ENCODE data around the gene PSMD9.

PSMD9 gene

DNA sequence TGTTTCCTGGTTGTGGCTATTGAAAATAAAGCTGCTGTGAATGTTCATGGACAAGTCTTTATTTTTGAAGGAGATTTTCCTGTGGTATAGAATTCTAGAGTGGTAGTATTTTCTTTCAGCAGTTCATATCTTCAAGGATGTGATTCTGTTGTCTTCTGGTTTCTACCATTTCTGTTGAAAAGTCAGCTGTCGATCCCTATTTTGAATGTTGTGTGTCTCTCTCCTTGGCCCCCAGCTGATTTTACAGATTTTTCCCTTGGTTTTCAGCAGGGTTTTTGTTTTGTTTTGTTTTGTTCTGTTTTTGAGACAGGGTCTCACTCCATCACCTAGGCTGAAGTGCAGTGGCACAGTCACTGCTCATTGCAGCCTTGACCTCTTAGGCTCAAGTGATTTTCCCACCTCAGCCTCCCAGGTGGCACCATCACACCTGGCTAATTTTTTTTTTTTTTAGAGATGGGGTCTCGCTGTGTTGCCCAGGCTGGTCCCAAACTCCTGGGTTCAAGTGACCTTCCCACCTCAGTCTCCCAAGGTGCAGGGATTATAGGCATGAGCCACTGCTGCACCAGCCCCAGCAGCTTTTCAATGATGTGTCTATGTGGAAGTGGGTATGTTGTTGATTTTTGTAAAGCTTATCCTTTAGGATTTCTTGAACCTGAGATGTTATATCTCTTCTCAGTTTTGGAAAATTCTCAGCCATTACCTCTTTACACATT is 57.9 kb downstream of the PSMD9 start:
- Histone ChIP-seq H2AFZ (ENCODE audit: insufficient read depth, low read length, poor library complexity) (no peak overlapping the region), H4K8ac (ENCODE audit: low read depth, low read length) (no peak overlapping the region), H3K27me3 (ENCODE audit: insufficient read depth, low read length) (no peaks in the 10 kb centered on the region), H3K79me1 (ENCODE audit: low read length) (peaks cover 3% of the 10 kb centered on the region), H3K79me2 (ENCODE audit: control insufficient read depth, insufficient read depth, low read length, poor library complexity) (no peaks in the 10 kb centered on the region), H3K4ac (ENCODE audit: low read depth, low read length) (no peak overlapping the region), H2BK120ac (ENCODE audit: insufficient read depth, low read length, poor library complexity) (no peak overlapping the region), H3K9me3 (ENCODE audit: insufficient read depth, low read depth, low read length) (no peaks in the 10 kb centered on the region), H3K27ac (ENCODE audit: low read depth, low read length) (no peak overlapping the region), H3K4me2 (ENCODE audit: low read length) (no peak overlapping the region), H2BK5ac (ENCODE audit: low read depth, low read length, poor library complexity) (no peak overlapping the region), H3K4me1 (ENCODE audit: control insufficient read depth in 1 of 2, insufficient read depth in 2 of 2, low read length in 2 of 2) (peaks cover 0 to 4% of the 10 kb centered on the region in 2 experiments), H4K12ac (ENCODE audit: low read depth, low read length) (no peak overlapping the region), H4K91ac (ENCODE audit: low read depth, low read length) (peak overlapping the region; percentile 5), H3K36me3 (ENCODE audit: control insufficient read depth in 1 of 2, insufficient read depth in 2 of 2, low read length in 2 of 2) (no peaks in the 10 kb centered on the region), H2AK5ac (ENCODE audit: low read length) (no peak overlapping the region), H3K18ac (ENCODE audit: low read length) (no peak overlapping the region), H2BK12ac (ENCODE audit: low read length) (no peak overlapping the region), H3K14ac (ENCODE audit: low read length) (no peak overlapping the region), H3K4me3 (ENCODE audit: low read depth, low read length) (no peak overlapping the region), H3K9ac (ENCODE audit: low read length) (no peak overlapping the region), H3K23ac (ENCODE audit: low read length) (no peak overlapping the region)
- WGBS (ENCODE audit: extremely low coverage, insufficient coverage, insufficient read length): no CpG with 5 or more reads among the region's 2 CpGs
- DNase-seq: no peak

DNA sequence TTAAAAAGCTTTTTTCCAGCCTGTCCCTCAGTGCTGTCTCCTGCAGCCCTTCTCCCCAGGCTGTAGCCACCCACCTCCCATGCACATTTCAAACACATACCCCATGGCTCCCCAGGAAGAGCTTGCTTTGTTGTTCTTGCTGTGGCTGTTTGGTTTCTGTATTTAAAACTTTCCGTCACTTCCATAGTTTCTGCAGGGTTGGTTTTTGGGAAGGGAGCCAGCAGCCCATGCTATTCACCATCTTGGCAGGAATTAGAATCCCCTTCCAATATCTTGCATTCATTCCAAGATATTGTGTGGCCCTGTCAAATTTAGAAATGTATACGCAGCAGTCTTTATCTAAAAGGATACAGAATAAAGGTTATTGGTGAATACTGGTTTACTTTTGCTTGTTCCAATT is 59.4 kb downstream of the PSMD9 start:
- no peak overlapping the region for H3K18ac ChIP-seq (ENCODE audit: low read length)
- no peak overlapping the region for H2BK120ac ChIP-seq (ENCODE audit: insufficient read depth, low read length, poor library complexity)
- H3K36me3 ChIP-seq (ENCODE audit: control insufficient read depth in 1 of 2, insufficient read depth in 2 of 2, low read length in 2 of 2): no peaks in the 10 kb centered on the region
- H3K14ac ChIP-seq (ENCODE audit: low read length): no peak overlapping the region
- no peak overlapping the region for H4K91ac ChIP-seq (ENCODE audit: low read depth, low read length)
- no peak overlapping the region for H2BK5ac ChIP-seq (ENCODE audit: low read depth, low read length, poor library complexity)
- no peak overlapping the region for H3K4me2 ChIP-seq (ENCODE audit: low read length)
- no peak overlapping the region for H4K8ac ChIP-seq (ENCODE audit: low read depth, low read length)
- no peak overlapping the region for H2BK12ac ChIP-seq (ENCODE audit: low read length)
- peaks cover 0 to 4% of the 10 kb centered on the region in 2 experiments for H3K4me1 ChIP-seq (ENCODE audit: control insufficient read depth in 1 of 2, insufficient read depth in 2 of 2, low read length in 2 of 2)
- H4K12ac ChIP-seq (ENCODE audit: low read depth, low read length): no peak overlapping the region
- no CpG with 5 or more reads among the region's 2 CpGs for WGBS (ENCODE audit: extremely low coverage, insufficient coverage, insufficient read length)
- H3K9ac ChIP-seq (ENCODE audit: low read length): no peak overlapping the region
- H3K4ac ChIP-seq (ENCODE audit: low read depth, low read length): no peak overlapping the region
- DNase-seq: no peak
- no peak overlapping the region for H3K4me3 ChIP-seq (ENCODE audit: low read depth, low read length)
- H3K79me2 ChIP-seq (ENCODE audit: control insufficient read depth, insufficient read depth, low read length, poor library complexity): no peaks in the 10 kb centered on the region
- no peaks in the 10 kb centered on the region for H3K27me3 ChIP-seq (ENCODE audit: insufficient read depth, low read length)
- no peak overlapping the region for H3K23ac ChIP-seq (ENCODE audit: low read length)
- peaks cover 3% of the 10 kb centered on the region for H3K79me1 ChIP-seq (ENCODE audit: low read length)
- no peak overlapping the region for H3K27ac ChIP-seq (ENCODE audit: low read depth, low read length)
- no peak overlapping the region for H2AK5ac ChIP-seq (ENCODE audit: low read length)
- H2AFZ ChIP-seq (ENCODE audit: insufficient read depth, low read length, poor library complexity): no peak overlapping the region
- H3K9me3 ChIP-seq (ENCODE audit: insufficient read depth, low read depth, low read length): no peaks in the 10 kb centered on the region

DNA sequence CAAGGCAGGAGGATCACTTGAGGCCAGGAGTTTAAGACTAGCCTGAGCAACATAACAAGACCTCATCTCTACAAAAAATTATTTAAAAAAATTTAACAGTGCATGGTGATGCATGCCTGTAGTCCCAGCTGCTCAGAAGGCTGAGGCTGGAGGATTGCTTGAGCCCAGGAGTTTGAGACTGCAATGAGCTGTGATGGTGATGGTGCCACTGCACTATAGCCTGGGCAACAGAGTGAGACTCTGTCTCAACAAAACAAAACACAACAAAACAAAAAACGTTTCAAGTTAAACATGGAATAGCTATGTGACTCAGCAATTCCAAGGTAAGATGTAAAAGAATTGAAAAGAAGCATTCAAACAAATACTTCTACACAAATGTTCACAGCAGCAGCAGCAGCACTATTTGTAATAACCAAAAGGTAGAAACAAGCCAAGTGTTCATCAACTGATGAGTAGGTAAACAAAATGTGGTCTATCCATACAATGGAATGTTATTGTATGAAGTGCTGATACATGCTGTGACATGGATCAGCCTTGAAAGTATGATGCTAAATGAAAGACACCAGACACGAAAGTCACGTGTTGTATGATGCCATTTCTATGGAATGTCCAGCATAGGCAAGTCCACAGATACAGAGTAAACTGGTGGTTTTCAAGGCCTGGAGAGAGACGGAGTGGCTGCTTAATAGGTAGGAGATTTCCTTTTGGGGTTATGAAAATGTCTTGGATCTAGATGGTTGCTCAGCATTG is 61.2 kb downstream of the PSMD9 start:
- DNase-seq: peak; percentile 55 to 87
- Histone ChIP-seq H3K79me2 (ENCODE audit: control insufficient read depth, insufficient read depth, low read length, poor library complexity) (no peaks in the 10 kb centered on the region), H3K4me2 (ENCODE audit: low read length) (no peak overlapping the region), H3K79me1 (ENCODE audit: low read length) (peaks cover 3% of the 10 kb centered on the region), H3K4ac (ENCODE audit: low read depth, low read length) (no peak overlapping the region), H3K18ac (ENCODE audit: low read length) (no peak overlapping the region), H4K8ac (ENCODE audit: low read depth, low read length) (no peak overlapping the region), H2BK120ac (ENCODE audit: insufficient read depth, low read length, poor library complexity) (no peak overlapping the region), H4K12ac (ENCODE audit: low read depth, low read length) (no peak overlapping the region), H3K4me1 (ENCODE audit: control insufficient read depth in 1 of 2, insufficient read depth in 2 of 2, low read length in 2 of 2) (peaks cover 0 to 4% of the 10 kb centered on the region in 2 experiments), H2BK12ac (ENCODE audit: low read length) (no peak overlapping the region), H3K27me3 (ENCODE audit: insufficient read depth, low read length) (no peaks in the 10 kb centered on the region), H3K4me3 (ENCODE audit: low read depth, low read length) (no peak overlapping the region), H2AFZ (ENCODE audit: insufficient read depth, low read length, poor library complexity) (no peak overlapping the region), H3K9ac (ENCODE audit: low read length) (no peak overlapping the region), H4K91ac (ENCODE audit: low read depth, low read length) (no peak overlapping the region), H2BK5ac (ENCODE audit: low read depth, low read length, poor library complexity) (no peak overlapping the region), H2AK5ac (ENCODE audit: low read length) (no peak overlapping the region), H3K14ac (ENCODE audit: low read length) (no peak overlapping the region), H3K9me3 (ENCODE audit: insufficient read depth, low read depth, low read length) (no peaks in the 10 kb centered on the region), H3K36me3 (ENCODE audit: control insufficient read depth in 1 of 2, insufficient read depth in 2 of 2, low read length in 2 of 2) (no peaks in the 10 kb centered on the region), H3K27ac (ENCODE audit: low read depth, low read length) (peak overlapping the region; percentile 40), H3K23ac (ENCODE audit: low read length) (no peak overlapping the region)
- WGBS (ENCODE audit: extremely low coverage, insufficient coverage, insufficient read length): no CpG with 5 or more reads among the region's 4 CpGs

DNA sequence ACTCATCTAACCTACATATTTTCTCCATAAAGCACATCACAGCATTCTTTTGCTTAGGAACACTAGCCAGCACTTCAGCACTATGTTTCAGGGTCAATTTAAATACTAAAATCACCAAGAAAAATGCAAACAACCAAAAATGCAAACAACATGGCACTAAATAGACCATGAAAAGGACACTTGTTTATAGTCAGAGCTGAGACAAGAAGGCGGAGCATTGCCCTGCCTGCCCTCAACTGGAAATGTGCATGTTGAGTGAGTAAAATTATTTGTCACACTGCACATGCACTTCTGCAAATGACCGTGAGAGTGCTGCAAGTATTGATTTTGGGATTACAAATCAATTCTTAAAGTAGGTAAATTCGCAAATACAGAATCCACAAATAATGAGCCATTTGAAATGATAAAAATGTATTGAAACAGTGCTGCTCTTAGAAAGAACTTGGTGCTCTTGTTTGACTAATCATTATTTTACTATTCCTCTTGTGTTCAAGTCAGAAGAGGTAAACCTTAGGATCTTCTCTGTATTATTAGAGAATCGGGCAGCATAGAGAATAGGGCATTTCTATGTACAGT is 64.6 kb downstream of the PSMD9 start:
- Histone ChIP-seq H3K4me2 (ENCODE audit: low read length) (no peak overlapping the region), H4K12ac (ENCODE audit: low read depth, low read length) (no peak overlapping the region), H3K4me3 (ENCODE audit: low read depth, low read length) (no peak overlapping the region), H3K79me2 (ENCODE audit: control insufficient read depth, insufficient read depth, low read length, poor library complexity) (no peaks in the 10 kb centered on the region), H3K36me3 (ENCODE audit: control insufficient read depth in 1 of 2, insufficient read depth in 2 of 2, low read length in 2 of 2) (no peaks in the 10 kb centered on the region), H2BK12ac (ENCODE audit: low read length) (no peak overlapping the region), H2BK5ac (ENCODE audit: low read depth, low read length, poor library complexity) (no peak overlapping the region), H3K4me1 (ENCODE audit: control insufficient read depth in 1 of 2, insufficient read depth in 2 of 2, low read length in 2 of 2) (peaks cover 0 to 2% of the 10 kb centered on the region in 2 experiments), H2BK120ac (ENCODE audit: insufficient read depth, low read length, poor library complexity) (no peak overlapping the region), H3K4ac (ENCODE audit: low read depth, low read length) (no peak overlapping the region), H2AK5ac (ENCODE audit: low read length) (no peak overlapping the region), H3K14ac (ENCODE audit: low read length) (no peak overlapping the region), H2AFZ (ENCODE audit: insufficient read depth, low read length, poor library complexity) (no peak overlapping the region), H4K91ac (ENCODE audit: low read depth, low read length) (no peak overlapping the region), H3K18ac (ENCODE audit: low read length) (no peak overlapping the region), H3K9ac (ENCODE audit: low read length) (no peak overlapping the region), H3K9me3 (ENCODE audit: insufficient read depth, low read depth, low read length) (no peaks in the 10 kb centered on the region), H3K23ac (ENCODE audit: low read length) (no peak overlapping the region), H4K8ac (ENCODE audit: low read depth, low read length) (no peak overlapping the region), H3K27me3 (ENCODE audit: insufficient read depth, low read length) (no peaks in the 10 kb centered on the region), H3K79me1 (ENCODE audit: low read length) (peaks cover 2% of the 10 kb centered on the region), H3K27ac (ENCODE audit: low read depth, low read length) (no peak overlapping the region)
- no CpG with 5 or more reads among the region's 4 CpGs for WGBS (ENCODE audit: extremely low coverage, insufficient coverage, insufficient read length)
- no peak for DNase-seq
